Measurements from ENCODE around the gene LCE1D. TPM values are rescaled to one million over a fixed set of nuclear protein-coding genes. Genes with fewer than 3 reads are reported as not detected.

Gene LCE1D
- total RNA-seq, 1 experiment from 2014 or later = not detected

GRCh38 chr1:152770411-152770810 is 26.1 kb upstream of the LCE1D start:
- H2BK5ac ChIP-seq (ENCODE audit: insufficient read length, low read length) = no peak overlapping the region
- no peak overlapping the region for H2AFZ ChIP-seq (ENCODE audit: low read length)
- DNase-seq = no peak
- H2BK15ac ChIP-seq (ENCODE audit: low read depth, low read length) = no peak overlapping the region
- H2AK5ac ChIP-seq (ENCODE audit: insufficient read length, low read length) = no peak overlapping the region
- no peak overlapping the region for H4K8ac ChIP-seq (replicated peaks; ENCODE audit: insufficient read length, low read depth, low read length)
- TF ChIP-seq CTCF (conservative IDR thresholded peaks at IDR 0.05) = no peak
- H3K27me3 ChIP-seq (ENCODE audit: insufficient read depth, low read length) = no peaks in the 10 kb centered on the region
- no peak overlapping the region for H3K14ac ChIP-seq (ENCODE audit: insufficient read depth, low read length)
- H3K79me2 ChIP-seq (ENCODE audit: insufficient read depth, low read length) = no peaks in the 10 kb centered on the region
- H3K36me3 Mint-ChIP-seq (ENCODE audit: insufficient read depth in 1 of 3, low read depth in 3 of 3) = peaks cover 6 to 31% (median 18%) of the 10 kb centered on the region in 3 experiments; a peak in 6 of 7 replicates
- H3K18ac ChIP-seq (ENCODE audit: insufficient read length, low read depth, low read length) = no peak overlapping the region
- peaks cover 89 to 94% of the 10 kb centered on the region in 2 experiments for H3K9me3 Mint-ChIP-seq
- H3K23me2 ChIP-seq (ENCODE audit: insufficient read length, low read depth, low read length, poor library complexity, severe bottlenecking) = no peaks in the 10 kb centered on the region
- WGBS (ENCODE audit: extremely low coverage, insufficient read length, low lambda C conversion rate) = no CpG with 5 or more reads among the region's 1 CpG
- no peak overlapping the region for H2BK120ac ChIP-seq (ENCODE audit: low read depth, low read length, poor library complexity, severe bottlenecking)
- H3K56ac ChIP-seq (ENCODE audit: insufficient read length, low read depth, low read length) = no peak overlapping the region
- no peak overlapping the region for H3K4ac ChIP-seq (ENCODE audit: low read depth, low read length)
- no peaks in the 10 kb centered on the region for H3K4me1 ChIP-seq (ENCODE audit: insufficient read depth, low read length)
- peaks cover 73% of the 10 kb centered on the region for H3K9me3 ChIP-seq (ENCODE audit: control insufficient read depth, low read depth, low read length)
- no peak overlapping the region for H3K27ac Mint-ChIP-seq
- no peaks in the 10 kb centered on the region; the same call in 1 of the 2 replicates for H3K27me3 Mint-ChIP-seq (ENCODE audit: low read depth)
- no peak overlapping the region for H3K27ac ChIP-seq (ENCODE audit: insufficient read length, low read depth, low read length)
- H3K4me1 Mint-ChIP-seq = no peaks in the 10 kb centered on the region
- no peak overlapping the region for H2BK12ac ChIP-seq (ENCODE audit: insufficient read length, low read depth, low read length)
- no peak overlapping the region for H4K91ac ChIP-seq (ENCODE audit: insufficient read length, low read depth, low read length)
- H4K5ac ChIP-seq (ENCODE audit: insufficient read length, low read depth, low read length) = no peak overlapping the region
- H3K79me1 ChIP-seq (ENCODE audit: insufficient read depth, low read depth, low read length, poor library complexity, severe bottlenecking) = no peaks in the 10 kb centered on the region
- no peak overlapping the region for H3K4me2 ChIP-seq (ENCODE audit: insufficient read depth, insufficient read length, low read length)
- H3K4me3 Mint-ChIP-seq = no peak overlapping the region
- no peak overlapping the region for H3K9ac ChIP-seq (ENCODE audit: extremely low read depth, insufficient read length, low read length)
- H4K20me1 ChIP-seq (ENCODE audit: control insufficient read depth, insufficient read depth, insufficient read length) = no peaks in the 10 kb centered on the region
- H3T11ph ChIP-seq (ENCODE audit: low read length) = no peak overlapping the region
- H3K23ac ChIP-seq (ENCODE audit: insufficient read length, low read depth, low read length) = no peak overlapping the region
- H2BK20ac ChIP-seq (ENCODE audit: low read depth, low read length, poor library complexity, severe bottlenecking) = no peak overlapping the region
